Measurements from ENCODE around the gene ZFAND2A.
A peak's percentile ranks its signal among the peaks of the same experiment; 100 is the strongest.
"Not testable (repeated sequence)": the region's sequence is repeated elsewhere in the genome, so short reads cannot be mapped to it uniquely, and the experiment has no call there.

The ZFAND2A gene

DNA sequence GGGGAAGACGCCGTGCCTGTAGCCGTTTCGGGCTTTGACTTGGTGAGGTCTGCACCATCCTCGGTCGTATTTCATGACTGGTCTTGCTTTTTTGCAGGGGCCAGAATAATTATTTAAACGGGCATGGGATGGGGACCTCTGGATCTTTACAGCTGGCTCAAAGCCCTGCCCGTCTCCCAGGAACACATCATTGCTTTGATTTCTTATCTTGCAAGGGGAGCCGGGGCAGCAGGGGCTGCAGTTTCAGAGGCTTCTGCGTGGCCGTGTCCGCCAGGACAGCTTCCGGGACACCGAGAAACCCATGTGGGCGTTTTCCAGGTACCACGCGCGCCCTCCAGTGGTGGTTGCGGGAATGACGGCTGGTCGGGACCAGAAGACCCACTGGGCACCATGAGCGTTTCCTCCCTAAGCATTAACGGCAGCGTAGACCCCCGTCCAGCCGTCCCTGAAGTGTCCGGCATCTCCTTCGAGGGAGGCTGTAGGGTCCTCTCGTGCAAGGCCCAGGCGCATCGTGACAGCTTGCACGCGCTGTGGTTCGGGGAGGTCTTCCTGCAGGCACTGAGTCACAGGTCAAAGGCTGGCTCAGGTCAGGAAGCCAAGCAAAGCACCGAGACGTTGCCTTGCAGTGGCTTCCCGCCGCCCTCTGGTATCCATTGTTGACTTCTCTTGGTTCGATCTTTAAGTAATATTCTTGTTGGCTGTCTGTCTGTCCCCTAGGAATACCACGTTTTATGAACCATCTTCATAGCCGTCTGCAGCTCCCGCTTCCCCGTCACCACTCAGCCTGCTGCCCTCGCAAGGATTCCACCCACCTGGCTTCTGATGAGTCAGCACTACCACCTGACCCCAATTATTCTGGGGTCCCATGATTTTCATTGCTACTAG lies 16.2 kb upstream of the ZFAND2A start:
- DNase-seq (ENCODE audit: insufficient read length, low spot score) (peak; percentile 75), FAIRE-seq (peak; percentile 72)

DNA sequence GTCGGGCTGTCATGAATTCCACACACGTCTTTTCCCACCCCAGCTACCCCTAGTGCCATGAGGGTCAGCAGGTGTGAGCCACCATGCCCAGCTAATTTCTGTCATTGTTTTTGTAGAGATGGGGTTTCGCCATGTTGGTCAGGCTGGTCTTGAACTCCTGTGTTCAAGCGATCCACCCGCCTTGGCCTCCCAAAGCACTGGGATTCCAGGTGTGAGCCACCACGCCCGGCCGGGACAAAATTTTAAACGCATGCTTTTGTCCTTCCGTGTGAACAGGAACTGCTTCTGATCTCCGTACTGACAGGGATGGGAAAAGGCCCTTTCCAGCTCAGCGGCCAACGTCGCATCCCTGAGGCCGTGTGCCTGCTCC lies 15.6 kb upstream of the ZFAND2A start:
- no peak for FAIRE-seq

DNA sequence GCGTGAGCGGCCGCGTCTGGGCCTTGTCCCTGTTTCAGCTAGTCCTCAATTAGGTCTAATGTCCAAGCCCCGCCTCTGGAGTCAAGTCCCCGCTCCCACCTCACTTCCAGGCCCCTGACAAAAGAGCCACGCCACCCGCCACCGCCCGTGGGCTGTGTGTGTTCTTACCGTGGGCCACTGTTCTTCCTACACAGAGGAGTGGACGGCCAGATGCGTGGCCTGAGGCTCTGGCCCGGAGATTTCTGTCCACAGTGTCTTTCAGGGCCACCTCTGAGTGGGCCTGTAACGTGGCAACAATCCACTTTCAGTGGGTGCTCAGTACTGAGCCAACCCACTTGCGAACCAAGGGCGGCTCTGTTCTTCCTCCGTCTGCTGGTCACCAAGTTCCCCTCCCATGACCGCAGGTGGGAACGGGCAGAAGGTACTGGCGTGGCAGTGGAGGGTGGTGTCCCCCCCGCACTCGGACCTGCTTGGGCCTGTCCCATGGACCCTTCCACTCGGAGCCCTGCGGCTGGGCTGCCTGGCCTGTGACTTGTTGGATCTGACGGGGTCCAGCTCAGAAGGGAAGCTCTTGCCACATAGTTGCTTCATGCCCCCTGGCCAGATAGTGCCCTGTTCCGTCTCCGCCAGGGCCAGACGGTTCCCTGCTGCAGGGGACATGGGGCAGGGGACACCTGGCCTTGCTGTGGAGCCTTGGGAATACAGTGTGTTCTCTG lies 15.0 kb upstream of the ZFAND2A start:
- DNase-seq (ENCODE audit: insufficient read length, low spot score) (no peak), FAIRE-seq (no peak)

More for the DNA sequence above, 15.6 kb upstream of the ZFAND2A start:
- DNase-seq (ENCODE audit: insufficient read length, low spot score): no peak

DNA sequence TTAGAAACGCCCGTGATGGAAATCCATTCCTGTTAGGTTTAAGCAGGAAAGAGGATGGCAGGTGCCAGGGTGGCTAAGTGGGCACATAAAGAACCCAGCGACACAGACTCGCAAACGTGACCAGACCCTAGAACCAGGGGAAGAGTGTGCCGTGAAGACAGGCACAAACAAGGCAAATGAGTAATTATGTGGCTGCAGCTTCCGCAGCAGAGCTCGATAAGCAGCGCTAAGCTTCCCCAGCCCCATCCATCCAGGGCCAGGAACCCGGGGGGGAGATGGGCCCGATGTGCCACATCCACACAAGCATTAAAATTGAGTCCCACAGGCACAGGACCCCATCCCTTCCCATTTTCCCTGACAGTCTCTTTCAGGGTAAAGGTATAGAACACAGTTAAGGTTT lies 14.0 kb upstream of the ZFAND2A start:
- no peak for DNase-seq (ENCODE audit: insufficient read length, low spot score)
- FAIRE-seq: no peak

DNA sequence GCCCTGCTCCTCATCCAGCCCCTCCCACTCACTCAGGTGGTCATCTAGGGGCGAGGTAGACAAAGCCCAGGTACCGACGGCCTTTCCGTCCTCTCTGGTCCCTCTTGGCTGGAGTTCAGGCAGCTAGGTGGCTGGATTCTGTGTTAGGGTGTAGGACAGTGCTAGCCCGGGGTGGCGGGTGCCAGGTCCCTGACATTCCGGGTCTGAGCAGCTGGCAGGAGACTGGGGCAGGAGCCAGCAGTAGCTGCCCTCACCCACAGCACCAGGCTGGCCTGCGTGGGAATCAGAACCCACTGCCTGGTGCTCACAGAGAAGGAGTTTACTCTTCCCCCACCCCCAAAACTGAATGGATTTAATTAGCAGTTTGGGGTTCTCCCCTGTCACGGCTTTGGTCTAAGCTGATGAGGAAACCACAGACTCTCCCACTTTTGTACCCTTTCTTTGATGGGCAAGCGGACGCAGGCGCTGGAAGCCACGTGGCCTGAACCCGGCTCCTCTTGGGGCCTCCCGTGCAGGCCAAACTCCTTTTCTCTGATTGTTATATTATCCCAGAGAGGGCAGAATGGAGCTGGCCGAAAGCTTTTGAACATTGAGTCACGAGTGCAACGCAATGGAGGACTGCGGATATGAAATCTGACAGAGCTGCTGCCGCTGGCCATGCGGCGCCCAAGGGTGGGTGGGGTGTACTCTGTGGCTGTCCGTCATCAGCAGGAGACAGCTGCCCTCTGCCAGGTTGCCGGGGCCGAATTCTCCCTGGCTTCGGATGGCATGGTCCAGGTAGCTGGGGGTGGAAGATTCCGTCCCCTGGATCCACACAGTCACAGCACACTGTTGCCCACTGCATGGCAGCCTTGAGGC lies 12.9 kb upstream of the ZFAND2A start:
- DNase-seq (ENCODE audit: insufficient read length, low spot score) (no peak), FAIRE-seq (no peak)

DNA sequence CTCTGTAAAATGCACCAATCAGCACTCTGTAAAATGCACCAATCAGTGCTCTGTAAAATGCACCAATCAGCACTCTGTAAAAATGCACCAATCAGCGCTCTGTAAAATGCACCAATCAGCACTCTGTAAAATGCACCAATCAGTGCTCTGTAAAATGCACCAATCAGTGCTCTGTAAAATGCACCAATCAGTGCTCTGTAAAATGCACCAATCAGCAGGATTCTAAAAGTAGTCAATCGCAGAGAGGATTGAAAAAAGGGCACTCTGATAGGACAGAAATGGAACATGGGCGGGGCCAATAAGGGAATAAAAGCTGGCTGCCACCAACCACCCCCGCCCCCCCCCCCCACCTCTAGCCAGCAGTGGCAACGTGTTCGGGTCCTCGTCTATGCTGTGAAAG lies 11.5 kb upstream of the ZFAND2A start:
- DNase-seq (ENCODE audit: insufficient read length, low spot score); FAIRE-seq: not testable (repeated sequence)

DNA sequence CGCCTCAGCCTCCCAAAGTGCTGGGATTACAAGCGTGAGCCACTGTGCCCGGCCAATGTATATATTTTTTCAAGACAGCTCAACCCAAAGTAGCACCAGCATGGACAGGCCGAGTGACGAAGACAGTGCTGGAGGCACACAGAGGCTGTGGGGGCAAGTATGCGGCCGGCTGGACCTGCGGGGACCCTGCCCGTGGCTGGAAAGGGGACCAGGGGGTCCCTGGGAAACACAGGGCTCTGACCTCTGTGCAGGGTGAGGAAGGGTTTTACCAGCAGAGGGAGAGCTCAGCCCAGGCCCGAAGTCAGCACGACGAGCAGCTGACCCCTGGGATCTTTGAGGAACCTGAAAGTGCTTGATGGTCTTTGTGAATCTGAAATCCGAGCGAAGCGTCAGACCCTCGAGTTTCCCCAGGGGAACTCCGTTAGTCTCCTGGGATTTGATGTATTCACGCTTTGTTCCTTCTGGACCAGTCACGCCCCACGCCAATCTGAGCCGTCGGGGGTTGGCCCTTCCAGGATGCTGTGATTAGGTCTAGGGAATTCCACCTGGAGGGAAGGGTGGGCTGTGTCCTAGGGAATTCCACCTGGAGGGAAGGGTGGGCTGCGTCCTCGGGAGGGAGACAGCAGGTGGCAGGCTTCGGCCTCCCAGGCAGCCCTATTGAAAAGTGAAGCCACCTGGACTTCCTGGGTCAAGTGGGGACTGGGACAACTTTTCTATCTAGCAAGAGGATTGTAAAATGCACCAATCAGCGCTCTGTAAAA lies 10.9 kb upstream of the ZFAND2A start:
- no peak for DNase-seq (ENCODE audit: insufficient read length, low spot score)
- FAIRE-seq: no peak

DNA sequence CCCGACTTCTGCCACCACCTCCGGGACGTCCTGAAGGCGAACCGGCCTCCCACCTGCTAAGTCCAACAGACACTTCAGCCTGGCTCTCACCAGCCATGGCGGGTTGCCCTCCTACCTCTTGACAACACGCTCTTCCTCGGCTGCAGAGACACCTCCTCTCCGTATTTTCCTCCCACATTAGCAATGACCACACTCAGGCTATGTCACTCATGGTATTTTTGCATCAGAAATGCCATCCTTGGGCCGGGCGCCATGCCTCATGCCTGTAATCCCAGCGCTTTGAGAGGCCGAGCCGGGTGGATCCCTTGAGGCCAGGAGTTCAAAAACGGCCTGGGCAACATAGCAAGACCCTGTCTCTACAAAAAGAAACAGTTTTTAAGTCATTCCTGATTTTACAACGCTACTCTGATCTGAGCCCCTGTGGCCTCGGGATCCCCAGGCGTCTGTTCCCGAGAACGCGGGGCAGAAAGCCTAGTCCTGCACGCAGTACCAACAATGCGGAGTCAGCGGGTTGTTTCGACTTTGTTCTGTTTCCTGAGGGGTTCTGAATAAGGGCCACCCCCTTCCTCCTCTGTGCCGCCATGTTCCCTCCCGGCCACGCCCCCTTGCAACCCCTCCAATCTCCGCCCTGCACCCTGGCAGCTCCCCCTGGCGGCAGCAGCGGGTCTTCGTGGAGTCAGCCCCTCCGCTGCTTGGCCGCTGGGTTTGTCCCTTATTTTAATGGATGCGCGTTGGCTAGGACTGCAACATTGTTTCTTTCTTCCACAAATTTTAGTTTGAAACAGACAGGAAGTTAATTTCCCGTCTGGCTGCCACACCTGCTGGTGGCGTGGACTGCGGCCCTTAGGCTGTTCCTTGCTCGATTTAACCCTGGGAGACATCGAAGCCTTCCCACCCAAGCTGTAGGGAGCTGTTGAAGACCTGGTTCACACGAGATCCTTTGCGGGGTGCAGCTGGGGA lies 9.7 kb upstream of the ZFAND2A start:
- FAIRE-seq: peak; percentile 95
- DNase-seq (ENCODE audit: insufficient read length, low spot score): peak; percentile 89

DNA sequence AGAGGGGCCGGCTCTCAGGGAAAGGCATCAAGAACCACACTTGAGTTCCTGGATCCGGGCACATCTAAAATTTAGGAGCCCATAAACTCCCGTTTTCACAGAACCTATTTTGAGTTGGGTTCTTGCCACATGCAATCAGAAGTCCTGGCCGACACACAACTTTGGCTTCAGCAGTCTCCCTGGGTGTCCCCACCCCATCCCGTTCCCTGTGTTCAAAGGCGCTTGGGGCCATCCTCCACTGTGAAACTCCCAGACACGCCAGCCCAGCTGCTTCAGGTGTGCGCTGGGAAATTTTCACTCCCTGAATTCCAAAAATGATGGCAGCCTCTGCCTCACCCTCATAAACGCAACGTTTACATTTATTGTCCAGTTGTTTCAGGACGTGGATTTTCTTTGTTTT lies 8.4 kb upstream of the ZFAND2A start:
- FAIRE-seq: no peak
- DNase-seq (ENCODE audit: insufficient read length, low spot score): no peak

DNA sequence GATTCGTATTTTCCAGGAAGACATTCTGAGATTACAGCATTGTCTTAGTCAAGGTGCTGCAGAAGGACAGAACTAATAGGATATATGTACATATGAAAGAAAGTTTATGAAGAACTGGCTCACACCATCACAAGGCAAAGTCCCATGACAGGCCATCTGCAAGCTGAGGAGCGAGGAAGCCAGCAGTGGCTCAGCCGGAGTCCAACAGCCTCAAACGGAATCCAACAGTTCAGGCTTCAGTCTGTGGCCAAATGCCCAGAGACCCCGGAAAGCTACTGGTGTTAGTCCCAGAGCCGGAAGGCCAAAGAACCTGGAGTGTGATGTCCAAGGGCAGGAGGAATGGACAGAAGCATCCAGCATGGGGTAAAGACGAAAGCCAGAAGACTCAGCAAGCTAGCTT lies 4.4 kb upstream of the ZFAND2A start:
- DNase-seq (ENCODE audit: insufficient read length, low spot score) (no peak), FAIRE-seq (no peak)

DNA sequence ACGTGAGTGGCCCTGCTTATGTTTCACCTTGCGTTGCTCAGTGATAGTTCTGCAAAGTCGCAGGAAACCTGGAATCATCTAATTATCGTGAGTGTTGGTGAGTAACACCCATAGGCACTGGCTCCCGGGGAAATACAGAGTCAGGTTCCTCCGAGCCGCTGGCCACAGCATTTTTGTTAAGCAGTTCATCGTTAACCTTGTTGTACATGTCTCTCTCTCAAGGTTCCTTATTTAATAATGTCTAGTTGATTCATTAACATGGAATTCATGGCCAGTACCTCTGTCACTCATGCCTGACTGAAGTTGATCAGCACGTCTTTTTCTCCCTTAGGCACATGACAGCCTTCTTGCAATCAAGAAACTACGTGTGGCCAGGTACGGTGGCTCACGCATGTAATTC lies 3.1 kb upstream of the ZFAND2A start:
- no peak for FAIRE-seq
- DNase-seq (ENCODE audit: insufficient read length, low spot score): no peak

DNA sequence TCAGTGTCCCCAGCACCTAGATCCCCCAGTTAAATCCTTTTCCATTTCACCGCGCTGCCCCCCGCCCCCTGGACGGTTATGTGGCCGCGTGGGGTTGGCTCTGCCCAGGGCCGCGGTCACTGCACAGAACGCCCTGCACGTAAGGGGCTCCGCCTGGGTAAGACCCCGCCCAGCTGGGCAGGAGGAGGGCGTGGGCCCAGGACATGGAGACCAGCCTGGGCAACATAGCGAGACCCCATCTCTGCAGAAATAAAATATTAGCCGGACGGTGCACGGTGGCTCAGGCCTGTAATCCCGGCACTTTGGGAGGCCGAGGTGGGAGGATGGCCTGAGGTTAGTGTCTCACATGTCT lies 650 bp upstream of the ZFAND2A start:
- no peak for DNase-seq (ENCODE audit: insufficient read length, low spot score)
- FAIRE-seq: peak; percentile 14

DNA sequence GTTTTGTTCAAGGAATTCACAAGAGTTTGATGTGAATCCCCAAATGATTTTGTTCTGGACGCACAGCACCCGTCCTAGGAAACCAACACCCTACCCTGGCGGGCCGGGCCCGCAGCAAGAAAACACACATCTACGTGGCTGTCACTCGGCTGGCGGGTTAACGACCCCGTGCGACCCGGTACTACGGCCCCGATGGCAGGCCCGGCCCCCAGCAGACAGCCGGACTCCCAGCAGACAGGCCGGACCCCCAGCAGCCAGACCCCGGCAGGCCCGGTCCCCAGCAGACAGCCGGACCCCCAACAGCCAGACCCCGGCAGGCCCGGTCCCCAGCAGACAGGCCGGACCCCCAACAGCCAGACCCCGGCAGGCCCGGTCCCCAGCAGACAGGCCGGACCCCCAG lies 765 bp downstream of the ZFAND2A start:
- DNase-seq (ENCODE audit: insufficient read length, low spot score); FAIRE-seq: not testable (repeated sequence)

DNA sequence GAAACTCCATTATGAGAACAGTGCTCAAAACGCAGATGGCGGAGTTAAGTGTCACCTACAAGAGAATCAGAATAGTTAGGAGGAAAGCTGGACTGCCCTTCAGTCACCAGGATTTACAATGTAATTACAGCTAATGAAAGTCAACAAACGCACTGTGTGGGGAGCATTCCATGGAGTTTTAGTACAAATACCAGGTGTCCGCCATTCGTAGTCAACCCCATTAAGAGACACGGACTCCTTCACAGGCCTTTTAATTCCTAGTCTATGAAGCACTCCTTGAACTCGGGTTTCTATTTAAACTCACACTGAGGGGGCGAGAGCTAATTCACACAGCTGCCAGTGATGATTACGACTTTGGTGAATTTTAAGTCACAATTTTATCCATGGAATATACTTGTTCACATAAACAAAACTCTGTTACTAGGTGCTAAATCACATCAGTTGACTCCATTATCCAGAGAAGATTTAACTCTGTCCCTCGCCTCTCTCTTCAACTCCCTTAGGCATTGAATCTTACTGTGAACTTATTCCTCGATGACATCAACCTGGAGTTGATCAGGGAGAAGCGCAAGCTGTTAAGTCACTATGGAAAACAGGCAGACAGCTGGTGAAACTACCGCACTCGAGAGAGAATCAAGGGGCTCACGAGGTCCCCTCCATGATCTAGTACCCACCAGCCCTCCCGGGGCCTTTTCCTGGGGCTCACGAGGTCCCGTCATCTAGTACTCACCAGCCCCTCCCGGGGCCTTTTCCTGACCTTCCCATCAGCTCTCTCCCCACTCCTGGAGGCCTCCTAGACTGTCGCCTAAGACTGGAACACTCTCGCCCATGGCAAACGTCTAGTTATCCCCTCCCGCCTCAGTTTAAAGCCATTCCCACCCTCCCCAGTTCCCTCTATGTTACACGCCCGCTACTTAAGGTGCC lies 1.5 kb downstream of the ZFAND2A start:
- DNase-seq (ENCODE audit: insufficient read length, low spot score) (no peak), FAIRE-seq (no peak)

DNA sequence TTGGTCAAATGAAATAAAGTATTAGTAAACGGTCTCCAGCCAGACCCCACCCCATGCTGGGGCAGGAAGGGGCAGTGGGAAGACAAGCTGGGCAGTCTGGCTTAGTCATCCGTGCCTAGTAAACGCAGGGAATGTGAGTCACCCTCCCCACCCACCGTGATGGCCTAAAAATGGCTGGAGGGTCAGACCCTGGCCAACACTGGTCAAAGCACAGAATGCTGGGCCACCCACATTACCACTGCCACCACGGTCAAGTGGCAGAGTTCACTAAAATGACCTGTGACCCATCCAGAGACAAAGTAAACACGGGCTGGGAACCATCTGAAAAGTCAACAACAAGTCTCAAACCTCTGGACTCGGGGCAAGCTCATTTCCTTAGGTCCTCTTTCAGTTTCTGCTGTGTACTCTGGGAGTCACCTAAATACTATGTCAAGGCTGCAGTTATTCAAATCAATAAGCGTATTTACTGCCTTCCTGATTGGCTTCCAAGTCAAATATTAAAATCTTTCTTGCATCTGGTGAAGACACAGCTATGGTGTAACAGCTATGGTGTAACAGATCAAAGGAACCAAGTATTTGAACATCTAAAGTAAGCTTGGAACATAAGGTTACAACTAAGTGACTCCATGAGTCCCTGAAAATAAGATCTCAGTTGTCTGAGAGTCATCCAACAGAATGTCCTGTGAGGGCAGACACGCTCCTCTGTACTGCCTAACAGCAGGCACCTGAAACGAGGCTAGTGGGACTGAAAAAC lies 3.0 kb downstream of the ZFAND2A start:
- no peak for DNase-seq (ENCODE audit: insufficient read length, low spot score)
- no peak for FAIRE-seq

DNA sequence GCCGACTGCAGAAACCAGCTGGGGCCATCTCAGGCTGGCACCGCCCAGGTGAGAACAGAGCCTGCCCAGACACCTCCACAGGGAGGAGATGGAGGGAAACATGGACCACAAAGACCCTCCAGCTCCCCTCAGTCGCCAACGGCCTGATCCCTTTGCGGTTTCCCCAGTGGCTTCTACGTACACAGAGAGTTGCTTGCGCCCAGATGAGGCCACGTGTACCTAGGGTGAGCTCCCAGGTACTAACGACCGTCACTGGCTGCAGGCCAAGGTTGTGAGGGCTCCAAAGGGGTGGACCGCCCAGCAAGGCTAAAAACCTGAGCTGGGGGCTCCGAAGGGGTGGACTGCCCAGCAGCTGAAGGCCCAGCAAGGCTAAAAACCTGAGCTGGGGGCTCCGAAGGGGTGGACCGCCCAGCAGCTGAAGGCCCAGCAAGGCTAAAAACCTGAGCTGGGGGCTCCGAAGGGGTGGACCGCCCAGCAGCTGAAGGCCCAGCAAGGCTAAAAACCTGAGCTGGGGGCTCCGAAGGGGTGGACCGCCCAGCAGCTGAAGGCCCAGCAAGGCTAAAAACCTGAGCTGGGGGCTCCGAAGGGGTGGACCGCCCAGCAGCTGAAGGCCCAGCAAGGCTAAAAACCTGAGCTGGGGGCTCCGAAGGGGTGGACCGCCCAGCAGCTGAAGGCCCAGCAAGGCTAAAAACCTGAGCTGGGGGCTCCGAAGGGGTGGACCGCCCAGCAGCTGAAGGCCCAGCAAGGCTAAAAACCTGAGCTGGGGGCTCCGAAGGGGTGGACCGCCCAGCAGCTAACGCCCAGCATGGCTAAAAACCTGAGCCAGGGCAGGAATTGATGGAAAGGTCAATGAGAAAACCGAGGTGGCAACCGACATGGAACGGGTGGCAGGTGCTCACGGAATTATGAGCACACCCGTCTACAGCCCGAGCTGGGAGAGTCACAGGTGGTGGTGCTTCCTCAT lies 3.9 kb downstream of the ZFAND2A start:
- FAIRE-seq; DNase-seq (ENCODE audit: insufficient read length, low spot score): not testable (repeated sequence)
